SK-N-SH treated with all-trans-retinoic acid at 6 μM for 48 hours (cell line): ENCODE results near the gene LAMA3.
"Not testable (repeated sequence)": the region's sequence is repeated elsewhere in the genome, so short reads cannot be mapped to it uniquely, and the experiment has no call there.

Source experiments
- ATAC-seq: fragments of 200-7000 bp; cut with Tn5 transposase; 3 replicates; pipeline ENCODE4 v1.9.1; 2020; ENCODE audit warnings: mild to moderate bottlenecking, moderate library complexity
- ARNTL ChIP-seq: fragments of 450-650 bp; formaldehyde crosslinking; IDR thresholded peaks from 2 replicates; pipeline ENCODE4 v1.5.0; 2020; ENCODE audit warnings: low read depth, mild to moderate bottlenecking, moderate library complexity, borderline replicate concordance
- BACH2 ChIP-seq: fragments of 250-450 bp; sonication (Bioruptor Pico); IDR thresholded peaks from 2 replicates; pipeline ENCODE4 v1.9.0; 2021; ENCODE audit warnings: mild to moderate bottlenecking, borderline replicate concordance
- CREB5 ChIP-seq: fragments of 250-450 bp; sonication (Bioruptor Pico); IDR thresholded peaks from 2 replicates; pipeline ENCODE4 v1.5.1; 2020; ENCODE audit warnings: low read depth, mild to moderate bottlenecking, moderate library complexity
- CSDC2 ChIP-seq: fragments of 250-450 bp; sonication (Bioruptor Pico); IDR thresholded peaks from 2 replicates; pipeline ENCODE4 v1.5.0; 2020; ENCODE audit warnings: mild to moderate bottlenecking, moderate library complexity
- CSRNP3 ChIP-seq: fragments of 250-450 bp; sonication (Bioruptor Pico); IDR thresholded peaks from 2 replicates; pipeline ENCODE4 v1.5.1; 2021; ENCODE audit warnings: mild to moderate bottlenecking, moderate library complexity
- ESRRG ChIP-seq: fragments of 250-450 bp; sonication (Bioruptor Pico); IDR thresholded peaks from 2 replicates; pipeline ENCODE4 v1.6.1; 2021; ENCODE audit warnings: mild to moderate bottlenecking
- GLIS3 ChIP-seq: fragments of 250-450 bp; sonication (Bioruptor Pico); IDR thresholded peaks from 2 replicates; pipeline ENCODE4 v1.5.0; 2020; ENCODE audit warnings: mild to moderate bottlenecking, moderate library complexity
- PATZ1 ChIP-seq: fragments of 250-450 bp; sonication (Bioruptor Pico); IDR thresholded peaks from 2 replicates; pipeline ENCODE4 v1.8.0; 2020; ENCODE audit warnings: mild to moderate bottlenecking, moderate library complexity, borderline replicate concordance
- POU6F1 ChIP-seq: fragments of 250-450 bp; sonication (Bioruptor Pico); IDR thresholded peaks from 2 replicates; pipeline ENCODE4 v1.8.0; 2021; ENCODE audit warnings: low read depth, mild to moderate bottlenecking, moderate library complexity, borderline replicate concordance
- PPARA ChIP-seq: fragments of 250-450 bp; sonication (Bioruptor Pico); IDR thresholded peaks from 2 replicates; pipeline ENCODE4 v1.5.0; 2020; ENCODE audit warnings: mild to moderate bottlenecking, borderline replicate concordance
- RARB ChIP-seq: fragments of 250-450 bp; sonication (Bioruptor Pico); IDR thresholded peaks from 2 replicates; pipeline ENCODE4 v1.8.0; 2021; ENCODE audit warnings: mild to moderate bottlenecking, moderate library complexity
- SNAI2 ChIP-seq: fragments of 250-450 bp; sonication (Bioruptor Pico); IDR thresholded peaks from 2 replicates; pipeline ENCODE4 v1.5.0; 2020; ENCODE audit warnings: mild to moderate bottlenecking, moderate library complexity
- TSHZ2 ChIP-seq: fragments of 250-450 bp; sonication (Bioruptor Pico); IDR thresholded peaks from 2 replicates; pipeline ENCODE4 v1.5.0; 2020; ENCODE audit warnings: mild to moderate bottlenecking, moderate library complexity
- ZC3H10 ChIP-seq: fragments of 250-450 bp; sonication (Bioruptor Pico); IDR thresholded peaks from 2 replicates; pipeline ENCODE4 v1.5.1; 2021; ENCODE audit warnings: mild to moderate bottlenecking, moderate library complexity
- ZFP3 ChIP-seq: fragments of 250-450 bp; sonication (Bioruptor Pico); IDR thresholded peaks from 2 replicates; pipeline ENCODE4 v1.5.0; 2020; ENCODE audit warnings: mild to moderate bottlenecking, moderate library complexity
- ZFP30 ChIP-seq: fragments of 450-650 bp; formaldehyde crosslinking; IDR thresholded peaks from 2 replicates; pipeline ENCODE4 v1.5.0; 2022; ENCODE audit warnings: mild to moderate bottlenecking, moderate library complexity
- ZNF565 ChIP-seq: fragments of 450-650 bp; formaldehyde crosslinking; conservative IDR thresholded peaks from 2 replicates; pipeline ENCODE4 v1.5.0; 2020; ENCODE audit warnings: low read depth, mild to moderate bottlenecking, moderate library complexity
- ZNF8 ChIP-seq: fragments of 450-650 bp; formaldehyde crosslinking; IDR thresholded peaks from 2 replicates; pipeline ENCODE4 v1.5.0; 2020; ENCODE audit warnings: mild to moderate bottlenecking, moderate library complexity

LAMA3 gene

GRCh38 chr18:23731861-23732260, 42.6 kb downstream of the LAMA3 start (continued):
- TF ChIP-seq CSRNP3: no peak
- TF ChIP-seq SNAI2 (CRISPR knock-in tag): no peak
- no peak for TF ChIP-seq GLIS3 (CRISPR knock-in tag)
- TF ChIP-seq ZFP3 (CRISPR knock-in tag): no peak
- TF ChIP-seq ARNTL (CRISPR knock-in tag): no peak
- no peak for TF ChIP-seq ZNF565
- TF ChIP-seq ZC3H10 (CRISPR knock-in tag): no peak

- TF ChIP-seq BACH2 (CRISPR knock-in tag) (no peak), ESRRG (CRISPR knock-in tag) (no peak), ZNF8 (no peak), ZC3H10 (CRISPR knock-in tag) (no peak), RARB (CRISPR knock-in tag) (no peak), SNAI2 (CRISPR knock-in tag) (no peak), ARNTL (CRISPR knock-in tag) (no peak), PATZ1 (CRISPR knock-in tag) (no peak), CSRNP3 (no peak), PPARA (CRISPR knock-in tag) (no peak)
- TF ChIP-seq, all 23 proteins: peak for 0
- no peak for ATAC-seq
These were observed 43.2 kb downstream of the LAMA3 start for GRCh38 chr18:23732439-23732838.

- not testable (repeated sequence) for ATAC-seq
These were observed 44.0 kb downstream of the LAMA3 start for GRCh38 chr18:23733265-23733664.

GRCh38 chr18:23733895-23734294, 44.6 kb downstream of the LAMA3 start:
- TF ChIP-seq RARB (CRISPR knock-in tag): no peak
- no peak for TF ChIP-seq POU6F1 (CRISPR knock-in tag)
- TF ChIP-seq CREB5 (CRISPR knock-in tag): no peak
- TF ChIP-seq ARNTL (CRISPR knock-in tag): no peak
- no peak for TF ChIP-seq PPARA (CRISPR knock-in tag)
- no peak for TF ChIP-seq TSHZ2
- no peak for TF ChIP-seq ZC3H10 (CRISPR knock-in tag)
- no peak for TF ChIP-seq CSDC2
- TF ChIP-seq SNAI2 (CRISPR knock-in tag): no peak
- TF ChIP-seq BACH2 (CRISPR knock-in tag): no peak
- no peak for TF ChIP-seq ZNF565
- TF ChIP-seq ZFP30: no peak
- no peak for TF ChIP-seq PATZ1 (CRISPR knock-in tag)
- TF ChIP-seq ZFP3 (CRISPR knock-in tag): no peak
- ATAC-seq: no peak
